ENCODE measurements around the gene ESRRB.

DNA sequence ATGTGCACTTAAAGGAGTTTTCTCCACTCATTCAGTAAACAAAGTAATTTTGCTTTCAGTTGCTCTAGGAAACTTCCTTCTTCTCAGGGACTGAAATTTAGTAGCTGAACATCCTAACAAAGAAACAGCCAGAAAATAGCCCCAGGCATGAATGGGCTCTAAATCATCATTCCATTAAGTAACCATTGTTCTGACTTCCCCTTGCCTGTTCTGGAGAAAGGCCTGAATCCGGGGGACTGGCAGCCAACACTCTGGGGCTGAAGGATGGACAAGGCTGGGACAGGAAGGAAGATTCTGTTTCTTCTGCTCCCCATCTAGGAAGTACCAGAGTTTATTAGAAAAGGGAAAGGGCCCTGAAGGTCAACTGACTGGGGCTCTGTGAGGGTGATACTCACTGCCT lies 104.5 kb downstream of the ESRRB start:
- TF ChIP-seq MAX (IDR thresholded peaks at IDR 0.05) (no peak), YY1 (IDR thresholded peaks at IDR 0.05; ENCODE audit: low read depth) (no peak), EP300 (IDR thresholded peaks at IDR 0.05; ENCODE audit: borderline replicate concordance) (no peak), RAD21 (IDR thresholded peaks at IDR 0.05; ENCODE audit: low read depth) (no peak), CREB1 (IDR thresholded peaks at IDR 0.05; ENCODE audit: low read depth) (no peak), TAF1 (IDR thresholded peaks at IDR 0.05; ENCODE audit: low read depth) (no peak), USF1 (IDR thresholded peaks at IDR 0.05) (no peak)
- TF ChIP-seq, protein P1, sequence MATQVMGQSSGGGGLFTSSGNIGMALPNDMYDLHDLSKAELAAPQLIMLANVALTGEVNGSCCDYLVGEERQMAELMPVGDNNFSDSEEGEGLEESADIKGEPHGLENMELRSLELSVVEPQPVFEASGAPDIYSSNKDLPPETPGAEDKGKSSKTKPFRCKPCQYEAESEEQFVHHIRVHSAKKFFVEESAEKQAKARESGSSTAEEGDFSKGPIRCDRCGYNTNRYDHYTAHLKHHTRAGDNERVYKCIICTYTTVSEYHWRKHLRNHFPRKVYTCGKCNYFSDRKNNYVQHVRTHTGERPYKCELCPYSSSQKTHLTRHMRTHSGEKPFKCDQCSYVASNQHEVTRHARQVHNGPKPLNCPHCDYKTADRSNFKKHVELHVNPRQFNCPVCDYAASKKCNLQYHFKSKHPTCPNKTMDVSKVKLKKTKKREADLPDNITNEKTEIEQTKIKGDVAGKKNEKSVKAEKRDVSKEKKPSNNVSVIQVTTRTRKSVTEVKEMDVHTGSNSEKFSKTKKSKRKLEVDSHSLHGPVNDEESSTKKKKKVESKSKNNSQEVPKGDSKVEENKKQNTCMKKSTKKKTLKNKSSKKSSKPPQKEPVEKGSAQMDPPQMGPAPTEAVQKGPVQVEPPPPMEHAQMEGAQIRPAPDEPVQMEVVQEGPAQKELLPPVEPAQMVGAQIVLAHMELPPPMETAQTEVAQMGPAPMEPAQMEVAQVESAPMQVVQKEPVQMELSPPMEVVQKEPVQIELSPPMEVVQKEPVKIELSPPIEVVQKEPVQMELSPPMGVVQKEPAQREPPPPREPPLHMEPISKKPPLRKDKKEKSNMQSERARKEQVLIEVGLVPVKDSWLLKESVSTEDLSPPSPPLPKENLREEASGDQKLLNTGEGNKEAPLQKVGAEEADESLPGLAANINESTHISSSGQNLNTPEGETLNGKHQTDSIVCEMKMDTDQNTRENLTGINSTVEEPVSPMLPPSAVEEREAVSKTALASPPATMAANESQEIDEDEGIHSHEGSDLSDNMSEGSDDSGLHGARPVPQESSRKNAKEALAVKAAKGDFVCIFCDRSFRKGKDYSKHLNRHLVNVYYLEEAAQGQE (IDR thresholded peaks at IDR 0.05; ENCODE audit: low read depth) = no peak
